DOHH2 (cell line): Measurements from ENCODE around the gene PAX6.

Experiments
- H3F3A ChIP-seq: fragments of 200-600 bp; sonication (generic), shearing (Covaris generic); 2 replicates; pipeline ENCODE4 v1.6.0; 2016; ENCODE audit warnings: antibody characterized with exemption, mild to moderate bottlenecking; ENCODE audit not compliant: control insufficient read depth, insufficient read depth
- H3K27ac ChIP-seq: fragments of 200-600 bp; sonication (generic); 2 replicates; pipeline ENCODE4 v1.5.1; 2014; ENCODE audit warnings: low read depth, mild to moderate bottlenecking, low read length, moderate library complexity
- H3K27me3 ChIP-seq: fragments of 200-600 bp; sonication (generic); 2 replicates; pipeline ENCODE4 v1.6.1; 2014; ENCODE audit warnings: mild to moderate bottlenecking, low read length, mixed read lengths; ENCODE audit not compliant: control insufficient read depth
- H3K36me3 ChIP-seq: fragments of 200-600 bp; sonication (generic); 2 replicates; pipeline ENCODE4 v1.6.1; 2014; ENCODE audit warnings: mild to moderate bottlenecking, low read length, moderate library complexity, mixed read lengths; ENCODE audit not compliant: control insufficient read depth
- H3K4me1 ChIP-seq: fragments of 200-600 bp; sonication (generic); 2 replicates; pipeline ENCODE4 v1.6.1; 2014; ENCODE audit warnings: mild to moderate bottlenecking, low read length, mixed read lengths; ENCODE audit not compliant: control insufficient read depth
- H3K4me2 ChIP-seq: fragments of 200-600 bp; sonication (generic); 2 replicates; pipeline ENCODE4 v1.6.0; 2014; ENCODE audit warnings: mild to moderate bottlenecking, low read length, moderate library complexity
- H3K4me3 ChIP-seq: fragments of 200-600 bp; sonication (generic); 2 replicates; pipeline ENCODE4 v1.5.1; 2014; ENCODE audit warnings: mild to moderate bottlenecking, low read length, mixed read lengths
- H3K79me2 ChIP-seq: fragments of 200-600 bp; sonication (generic); 2 replicates; pipeline ENCODE4 v1.6.1; 2014; ENCODE audit warnings: mild to moderate bottlenecking, low read length, mixed read lengths; ENCODE audit not compliant: control insufficient read depth
- H3K9me2 ChIP-seq: fragments of 200-600 bp; sonication (generic); replicated peaks from 2 replicates; pipeline ENCODE4 v1.6.1; 2014; ENCODE audit warnings: mild to moderate bottlenecking, low read length, mixed read lengths; ENCODE audit not compliant: control insufficient read depth
- H3K9me3 ChIP-seq: fragments of 200-600 bp; sonication (generic); 2 replicates; pipeline ENCODE4 v1.6.1; 2014; ENCODE audit warnings: antibody characterized with exemption, low read length, mixed read lengths; ENCODE audit not compliant: control insufficient read depth, insufficient read depth
- H4K20me1 ChIP-seq: fragments of 200-600 bp; sonication (generic); 2 replicates; pipeline ENCODE4 v1.6.0; 2014; ENCODE audit warnings: low read depth, mild to moderate bottlenecking, antibody characterized with exemption, low read length, moderate library complexity; ENCODE audit not compliant: control insufficient read depth, insufficient read depth
- EZH2phosphoT487 ChIP-seq: fragments of 200-600 bp; sonication (generic); IDR thresholded peaks from 2 replicates; pipeline ENCODE4 v1.6.1; 2017; ENCODE audit warnings: borderline replicate concordance, mild to moderate bottlenecking, antibody characterized with exemption, low read length, moderate library complexity, mixed read lengths
- TF ChIP-seq, protein P1 (sequence below): fragments of 200-600 bp; sonication (generic); IDR thresholded peaks from one replicate; pipeline ENCODE4 v1.5.1; 2014; ENCODE audit warnings: antibody characterized with exemption, mild to moderate bottlenecking, low read depth, low read length; ENCODE audit not compliant: poor library complexity, severe bottlenecking

PAX6 gene

DNA sequence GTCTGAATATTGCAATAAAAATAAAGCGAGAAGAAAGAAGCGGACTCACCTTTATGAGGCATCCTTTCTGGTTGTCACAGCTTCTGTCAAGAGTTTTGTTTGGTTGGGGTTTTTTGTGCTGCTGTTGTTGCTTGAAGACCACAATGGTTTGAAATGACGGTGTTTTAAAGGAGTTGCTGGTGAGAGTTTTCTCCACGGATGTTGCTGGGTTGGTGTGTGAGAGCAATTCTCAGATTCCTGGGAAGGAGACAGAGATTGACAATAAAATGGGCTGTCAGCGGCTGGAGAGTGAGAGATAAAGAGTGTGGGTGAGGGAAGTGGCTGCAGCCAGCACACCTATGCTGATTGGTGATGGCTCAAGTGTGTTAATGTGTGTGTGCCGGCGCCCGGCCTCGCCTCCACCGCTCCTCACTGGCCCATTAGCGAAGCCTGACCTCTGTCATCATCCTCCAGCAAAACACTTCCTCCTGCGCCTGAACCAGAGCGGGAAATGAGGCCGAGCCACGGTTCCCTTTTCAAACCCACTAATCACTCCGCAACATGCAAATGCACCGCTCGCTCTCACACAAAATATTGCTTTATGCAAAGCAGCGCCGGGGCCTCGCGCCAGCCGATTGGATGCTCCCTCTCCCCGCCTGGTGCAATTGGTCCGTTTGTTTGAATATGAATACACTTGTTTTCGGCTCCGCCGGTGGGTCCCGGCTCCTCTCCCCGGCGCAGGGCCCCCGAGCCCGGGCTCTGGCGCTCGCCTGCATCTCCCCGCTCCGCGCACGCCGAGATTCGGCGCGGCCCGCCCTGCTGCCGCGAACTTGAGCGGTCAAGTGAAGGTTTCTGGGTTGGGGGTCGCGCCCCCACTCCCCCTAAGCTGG lies at the start of gene PAX6:
TSS of gene PAX6 (minus strand) at position 544 of the 869 bp plus-strand sequence. CDS start 4,911 bp downstream, outside the sequence.
- no peaks in the 10 kb centered on the region for H4K20me1 ChIP-seq
- no peak within 1 kb of the TSS for H3K4me3 ChIP-seq
- no peaks in the 10 kb centered on the region for H3K4me1 ChIP-seq
- no peak within 1 kb of the TSS for H3K27ac ChIP-seq
- H3K36me3 ChIP-seq, result no peaks in the 10 kb centered on the region
- H3K27me3 ChIP-seq, result peaks cover 46% of the 10 kb centered on the region
- H3K9me2 ChIP-seq, result no peaks in the 10 kb centered on the region
- no peaks in the 10 kb centered on the region for H3K79me2 ChIP-seq
- no peak for TF ChIP-seq EZH2phosphoT487
- TF ChIP-seq, protein P1, sequence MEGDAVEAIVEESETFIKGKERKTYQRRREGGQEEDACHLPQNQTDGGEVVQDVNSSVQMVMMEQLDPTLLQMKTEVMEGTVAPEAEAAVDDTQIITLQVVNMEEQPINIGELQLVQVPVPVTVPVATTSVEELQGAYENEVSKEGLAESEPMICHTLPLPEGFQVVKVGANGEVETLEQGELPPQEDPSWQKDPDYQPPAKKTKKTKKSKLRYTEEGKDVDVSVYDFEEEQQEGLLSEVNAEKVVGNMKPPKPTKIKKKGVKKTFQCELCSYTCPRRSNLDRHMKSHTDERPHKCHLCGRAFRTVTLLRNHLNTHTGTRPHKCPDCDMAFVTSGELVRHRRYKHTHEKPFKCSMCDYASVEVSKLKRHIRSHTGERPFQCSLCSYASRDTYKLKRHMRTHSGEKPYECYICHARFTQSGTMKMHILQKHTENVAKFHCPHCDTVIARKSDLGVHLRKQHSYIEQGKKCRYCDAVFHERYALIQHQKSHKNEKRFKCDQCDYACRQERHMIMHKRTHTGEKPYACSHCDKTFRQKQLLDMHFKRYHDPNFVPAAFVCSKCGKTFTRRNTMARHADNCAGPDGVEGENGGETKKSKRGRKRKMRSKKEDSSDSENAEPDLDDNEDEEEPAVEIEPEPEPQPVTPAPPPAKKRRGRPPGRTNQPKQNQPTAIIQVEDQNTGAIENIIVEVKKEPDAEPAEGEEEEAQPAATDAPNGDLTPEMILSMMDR, result no peak
- H3F3A ChIP-seq, result no peaks in the 10 kb centered on the region
- no peak within 1 kb of the TSS for H3K4me2 ChIP-seq
- peaks cover 3% of the 10 kb centered on the region; the same call in 1 of the 2 replicates for H3K9me3 ChIP-seq

DNA sequence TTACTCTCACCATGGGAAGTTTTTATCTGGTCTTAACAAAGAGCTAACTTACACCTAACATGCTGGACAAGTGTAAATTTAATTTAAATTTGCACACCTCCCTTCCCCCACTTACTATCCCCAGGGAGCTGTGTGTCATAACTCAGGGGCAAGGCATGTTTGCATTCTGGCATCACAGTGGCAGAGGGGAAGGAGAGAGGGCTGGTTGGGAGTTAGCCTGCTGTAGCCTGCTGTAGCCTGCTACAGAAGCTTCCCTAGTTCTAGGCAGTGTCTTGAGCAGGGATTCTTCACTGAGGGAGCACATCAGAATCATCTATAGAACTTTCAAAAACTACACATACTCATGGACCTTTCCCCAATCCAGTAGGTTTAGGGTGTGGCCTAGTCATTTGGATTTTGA lies 49.3 kb upstream of the PAX6 start:
- Histone ChIP-seq H3K4me2 (no peak overlapping the region), H3F3A (no peaks in the 10 kb centered on the region), H3K27ac (no peak overlapping the region), H4K20me1 (no peaks in the 10 kb centered on the region), H3K9me2 (no peaks in the 10 kb centered on the region), H3K9me3 (no peaks in the 10 kb centered on the region), H3K79me2 (no peaks in the 10 kb centered on the region), H3K36me3 (no peaks in the 10 kb centered on the region), H3K27me3 (no peaks in the 10 kb centered on the region), H3K4me3 (no peak overlapping the region), H3K4me1 (no peaks in the 10 kb centered on the region)
- no peak for TF ChIP-seq EZH2phosphoT487
- TF ChIP-seq, protein P1, result no peak

DNA sequence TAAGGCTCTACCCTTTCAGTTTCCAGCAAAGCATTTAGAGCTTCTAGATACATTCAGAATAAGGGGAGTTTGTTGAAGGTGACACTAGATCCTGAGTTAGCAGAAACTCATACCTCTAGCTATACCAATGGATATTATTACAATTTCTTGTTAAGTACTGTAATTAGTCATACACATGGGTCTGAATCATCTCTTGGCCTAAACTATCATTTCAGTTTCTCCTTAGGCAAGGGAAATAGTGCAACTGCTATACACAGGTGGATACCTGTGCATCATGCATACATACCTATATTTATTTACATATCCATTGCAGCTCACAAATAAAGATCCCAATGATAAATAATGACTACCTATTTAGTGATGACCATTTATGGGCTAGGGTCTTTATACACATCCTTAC lies 45.1 kb upstream of the PAX6 start:
- no peaks in the 10 kb centered on the region for H4K20me1 ChIP-seq
- H3K4me3 ChIP-seq, result no peak overlapping the region
- H3K9me3 ChIP-seq, result no peaks in the 10 kb centered on the region
- no peaks in the 10 kb centered on the region for H3K36me3 ChIP-seq
- TF ChIP-seq, protein P1, result no peak
- TF ChIP-seq EZH2phosphoT487, result no peak
- no peak overlapping the region for H3K27ac ChIP-seq
- no peaks in the 10 kb centered on the region for H3F3A ChIP-seq
- H3K4me2 ChIP-seq, result no peak overlapping the region
- no peaks in the 10 kb centered on the region for H3K9me2 ChIP-seq
- H3K27me3 ChIP-seq, result no peaks in the 10 kb centered on the region
- H3K79me2 ChIP-seq, result no peaks in the 10 kb centered on the region
- H3K4me1 ChIP-seq, result no peaks in the 10 kb centered on the region
